ENCODE measurements around the gene KCNH2. TPM values are rescaled to one million over a fixed set of nuclear protein-coding genes. Genes with fewer than 3 reads are reported as not detected.

The KCNH2 gene
- total RNA-seq, 1 donor from 2014 or later, result 0.23 TPM

GRCh38 chr7:150962553-150963399, 15.3 kb downstream of the KCNH2 start:
- intact Hi-C loops (cut with micrococcal nuclease), result loop anchor here (1.0 to 2.0 kb wide), 3 partner anchors 26 to 148 kb away; no protein-coding TSS in a partner anchor

DNA sequence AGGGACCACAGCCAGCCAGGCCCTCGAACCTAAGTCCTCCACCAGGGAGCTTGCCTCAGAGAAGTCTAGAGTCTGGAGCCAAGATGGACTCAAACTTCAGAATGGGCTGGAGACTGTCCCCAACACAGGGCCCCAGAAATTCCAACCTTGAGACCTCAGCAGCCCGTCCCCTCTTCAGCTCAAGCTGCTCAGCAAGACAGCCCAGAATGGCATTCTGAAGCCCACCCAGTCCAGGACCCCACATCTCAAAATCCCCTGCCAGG, 15.9 kb downstream of the KCNH2 start:
- intact Hi-C loops (cut with micrococcal nuclease), result loop anchor here (2.0 kb wide), 1 partner anchor 149 kb away; no protein-coding TSS in a partner anchor

GRCh38 chr7:150961510-150962289, 16.4 kb downstream of the KCNH2 start:
- intact Hi-C loops (cut with micrococcal nuclease), result loop anchor here (2.0 kb wide), 1 partner anchor 149 kb away; no protein-coding TSS in a partner anchor

- intact Hi-C loops (cut with micrococcal nuclease), result no loop called here
These were observed 18.1 kb downstream of the KCNH2 start for GRCh38 chr7:150959739-150960734.

DNA sequence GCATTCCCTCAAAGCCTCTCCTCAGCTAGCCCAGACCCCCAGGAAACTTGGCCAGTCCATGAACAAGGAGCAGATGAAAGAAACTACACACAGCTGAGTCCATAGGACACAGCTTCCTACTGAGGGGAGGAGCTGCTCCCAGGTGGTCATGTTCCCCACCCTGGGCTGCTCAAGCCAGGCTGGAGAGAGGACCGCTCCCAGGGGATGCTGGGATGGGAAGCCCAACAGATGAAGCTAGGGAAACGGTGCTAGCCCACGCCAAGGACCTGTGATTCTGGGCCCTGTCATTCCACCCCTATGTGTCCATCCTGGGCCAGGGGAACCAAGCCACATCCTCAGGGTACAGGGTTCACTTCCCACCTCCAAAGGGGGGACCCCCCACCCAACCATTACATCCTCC, 19.0 kb downstream of the KCNH2 start:
- intact Hi-C loops (cut with micrococcal nuclease), result no loop called here

- intact Hi-C loops (cut with micrococcal nuclease), result no loop called here
These were observed 19.5 kb downstream of the KCNH2 start for GRCh38 chr7:150958597-150958996.

GRCh38 chr7:150958062-150958552, 20.0 kb downstream of the KCNH2 start:
- intact Hi-C loops (cut with micrococcal nuclease), result no loop called here

DNA sequence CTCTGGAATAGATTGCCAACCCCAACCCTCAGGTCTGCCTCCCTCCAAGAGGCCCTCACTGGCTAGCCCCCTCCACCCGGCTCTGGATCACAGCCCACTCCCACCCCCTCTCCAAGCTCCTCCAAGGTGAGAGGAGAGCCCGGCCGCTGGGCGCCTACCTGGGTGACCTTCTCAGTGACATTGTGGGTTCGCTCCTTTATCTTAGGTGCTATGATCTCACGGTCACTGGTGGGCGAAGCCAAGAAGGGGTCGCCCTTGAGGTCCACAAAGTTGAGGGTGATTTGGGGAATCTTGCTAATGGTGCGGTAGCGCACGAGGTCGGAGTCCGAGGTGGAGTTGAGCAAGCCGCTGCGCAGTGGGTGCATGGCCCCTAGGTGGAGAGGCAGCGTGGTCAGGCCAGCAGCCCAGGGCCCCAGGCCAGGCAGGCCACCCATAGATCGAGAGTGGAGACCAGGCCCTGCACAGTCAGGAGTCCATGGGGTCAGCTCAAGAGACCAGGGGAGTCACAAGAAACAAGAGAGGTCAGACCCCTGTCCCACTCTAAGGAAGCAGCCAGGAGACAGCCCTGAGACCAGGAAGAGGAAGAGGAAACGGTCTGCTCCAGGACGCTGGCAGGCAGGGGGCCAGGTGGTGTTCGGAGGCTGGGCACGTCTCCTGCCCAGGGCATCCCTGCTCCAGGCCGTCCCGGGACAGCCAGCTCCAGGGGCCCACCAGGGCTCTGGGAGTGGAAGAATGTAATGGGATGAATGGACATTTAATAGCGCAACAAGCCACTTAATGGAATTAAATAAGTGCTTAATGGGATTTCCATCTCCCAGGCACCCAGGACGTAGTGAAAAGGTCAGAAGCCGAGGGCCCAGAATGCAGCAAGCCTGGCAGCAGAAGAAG, 20.7 kb downstream of the KCNH2 start:
- intact Hi-C loops (cut with micrococcal nuclease), result no loop called here

GRCh38 chr7:150956395-150957132, 21.6 kb downstream of the KCNH2 start:
- intact Hi-C loops (cut with micrococcal nuclease), result no loop called here

DNA sequence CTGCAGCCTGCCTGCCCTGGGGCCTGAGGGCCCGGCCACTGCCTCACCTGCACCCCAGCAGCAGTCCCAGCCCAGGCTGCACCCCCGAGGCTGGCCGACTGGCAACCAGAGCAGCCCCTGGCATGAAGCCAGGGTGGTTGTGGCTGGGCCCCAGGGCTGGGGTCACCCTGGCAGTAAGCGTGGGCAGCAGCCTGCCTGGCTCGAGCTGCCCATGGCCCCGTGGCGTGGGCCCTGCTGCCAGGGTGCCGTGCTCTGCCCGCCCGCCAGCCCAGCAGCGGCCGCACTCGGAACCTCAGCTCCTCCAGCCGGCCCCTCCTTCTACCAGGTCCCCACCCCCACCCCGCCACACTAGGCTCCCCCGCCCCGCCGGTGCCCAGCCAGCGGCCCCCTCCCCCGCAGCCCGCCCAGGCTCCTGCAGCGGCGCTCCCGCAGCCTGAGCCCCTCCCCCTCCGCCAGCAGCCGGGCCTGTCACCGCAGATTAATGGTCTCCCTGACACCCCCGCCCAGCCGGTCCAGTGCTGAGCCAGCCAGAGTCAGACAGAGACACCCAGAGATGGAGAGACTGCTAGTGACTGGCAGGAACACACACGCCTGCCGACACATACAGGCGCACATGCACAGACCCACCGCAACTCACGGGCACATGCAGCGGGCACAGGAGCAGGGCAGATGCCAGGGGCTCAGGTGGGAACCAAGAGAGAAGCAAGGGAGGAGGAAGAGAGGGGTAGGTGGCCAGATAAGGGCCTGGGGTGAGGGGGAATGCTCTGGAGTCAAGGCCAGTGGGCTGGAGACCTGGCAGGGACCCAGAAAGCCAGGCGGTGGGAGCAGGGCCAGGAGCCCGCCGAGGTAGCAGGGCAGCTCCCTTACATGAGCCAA, 22.4 kb downstream of the KCNH2 start:
- intact Hi-C loops (cut with micrococcal nuclease), result no loop called here

GRCh38 chr7:150954986-150955518, 23.1 kb downstream of the KCNH2 start:
- intact Hi-C loops (cut with micrococcal nuclease), result no loop called here

GRCh38 chr7:150954201-150954985, 23.7 kb downstream of the KCNH2 start:
- intact Hi-C loops (cut with micrococcal nuclease), result no loop called here

DNA sequence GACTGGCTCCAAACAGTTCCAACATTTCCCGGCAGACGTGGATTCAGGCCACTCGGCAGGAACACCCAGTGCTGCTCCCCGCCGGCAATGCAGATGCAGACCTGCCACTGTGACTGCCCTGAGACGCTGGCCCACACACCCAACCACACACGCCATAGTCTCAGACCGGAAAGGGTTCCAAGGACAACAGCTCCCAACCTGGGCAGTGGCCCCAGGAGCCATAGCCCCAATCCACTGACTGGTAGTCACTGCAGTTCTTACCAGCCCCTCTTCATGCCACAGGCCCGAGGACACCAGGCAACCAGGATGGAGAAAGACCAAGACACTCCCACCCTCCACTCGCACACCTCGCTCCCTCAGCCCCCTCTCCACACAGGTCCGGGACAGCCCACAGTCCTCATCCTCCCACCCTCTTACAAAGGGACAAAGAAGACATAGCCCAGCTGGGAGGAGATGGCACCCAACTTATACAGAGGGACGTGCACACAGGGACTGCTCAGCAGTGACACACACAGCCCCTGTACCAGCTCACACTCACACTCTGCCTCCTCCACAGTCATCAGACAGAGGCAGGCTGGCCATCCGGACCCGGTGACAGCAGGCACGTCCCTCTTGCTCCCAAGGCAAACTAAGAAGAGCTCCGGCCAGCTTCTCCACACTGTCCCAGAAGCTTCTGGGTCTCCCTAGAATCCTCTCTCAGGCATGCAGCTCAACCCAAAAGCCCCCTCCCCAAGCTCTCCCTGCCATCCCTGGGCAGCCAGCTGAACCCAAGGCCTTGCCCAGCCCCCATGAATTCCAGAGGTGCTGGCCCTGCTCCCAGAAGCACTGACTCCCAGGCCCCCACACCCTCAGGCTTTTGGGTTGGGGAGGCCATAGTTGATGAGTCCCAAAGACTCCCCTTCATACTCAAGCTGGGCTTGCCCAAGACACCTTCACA, 24.8 kb downstream of the KCNH2 start:
- intact Hi-C loops (cut with micrococcal nuclease), result no loop called here

- intact Hi-C loops (cut with micrococcal nuclease), result no loop called here
These were observed 25.6 kb downstream of the KCNH2 start for GRCh38 chr7:150952331-150953050.

DNA sequence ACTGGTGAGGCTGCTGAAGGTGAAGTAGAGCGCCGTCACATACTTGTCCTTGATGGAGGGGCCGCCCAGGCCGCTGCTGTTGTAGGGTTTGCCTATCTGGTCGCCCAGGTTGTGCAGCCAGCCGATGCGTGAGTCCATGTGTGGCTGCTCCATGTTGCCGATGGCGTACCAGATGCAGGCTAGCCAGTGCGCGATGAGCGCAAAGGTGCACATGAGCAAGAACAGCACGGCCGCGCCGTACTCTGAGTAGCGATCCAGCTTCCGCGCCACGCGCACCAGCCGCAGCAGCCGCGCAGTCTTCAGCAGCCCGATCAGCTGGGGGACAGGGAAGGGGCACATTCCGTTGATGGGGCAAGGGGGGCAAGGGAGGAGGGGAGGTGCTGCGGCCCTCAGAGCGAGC, 26.6 kb downstream of the KCNH2 start:
- intact Hi-C loops (cut with micrococcal nuclease), result no loop called here

DNA sequence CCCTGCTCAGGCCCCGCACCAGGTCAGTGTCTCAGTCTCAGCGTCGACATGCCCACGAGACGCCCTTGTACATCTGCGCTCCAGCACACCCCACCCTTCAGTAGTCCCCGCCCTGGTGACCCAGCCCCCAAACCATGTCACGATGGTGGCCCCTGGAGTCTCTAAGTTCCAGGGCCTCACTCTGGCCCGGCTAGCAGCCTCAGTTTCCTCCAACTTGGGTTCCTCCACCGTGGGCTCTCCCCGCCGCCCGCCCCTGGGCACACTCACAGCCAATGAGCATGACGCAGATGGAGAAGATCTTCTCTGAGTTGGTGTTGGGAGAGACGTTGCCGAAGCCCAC, 27.0 kb downstream of the KCNH2 start:
- intact Hi-C loops (cut with micrococcal nuclease), result no loop called here

Measured in T-helper 2 cell treated with Interferon-gamma antibody and Interleukin-4, amounts not matched to agents 100 ng/mL and 5 ng/mL, for 36 hours (primary cell).